ENCODE measurements around the gene PRKCI. TPM values are rescaled to one million over a fixed set of nuclear protein-coding genes. Genes with fewer than 3 reads are reported as not detected.

The PRKCI gene
- total RNA-seq, 4 donors from 2014 or later: 38.6 to 123 (median 50.2) TPM

GRCh38 chr3:170290194-170290593, 68.0 kb downstream of the PRKCI start:
- H3K4me3 ChIP-seq (ENCODE audit: low read depth, poor library complexity, severe bottlenecking): no peak overlapping the region
- intact Hi-C loops (cut with DNase I; ENCODE audit: low total_unique reads): no loop called here
- 92 to 93% methylated on average over 2 of the region's 2 CpGs for WGBS, 2 donors

GRCh38 chr3:170295586-170295985, 73.4 kb downstream of the PRKCI start:
- no peak for DNase-seq (ENCODE audit: low spot score in 2 of 2)
- 94 to 97% methylated on average over 8 of the region's 8 CpGs for WGBS, 2 donors
- no peak for TF ChIP-seq CTCF (IDR thresholded peaks at IDR 0.05)
- TF ChIP-seq POLR2A (IDR thresholded peaks at IDR 0.05): no peak
- intact Hi-C loops (cut with DNase I; ENCODE audit: low total_unique reads): no loop called here
- no peak overlapping the region for H3K4me3 ChIP-seq (ENCODE audit: low read depth, poor library complexity, severe bottlenecking)

More at GRCh38 chr3:170290194-170290593, 68.0 kb downstream of the PRKCI start:
- no peak for DNase-seq (ENCODE audit: low spot score in 2 of 2)
- TF ChIP-seq POLR2A (IDR thresholded peaks at IDR 0.05) (no peak), CTCF (IDR thresholded peaks at IDR 0.05) (no peak)

GRCh38 chr3:170296703-170297102, 74.5 kb downstream of the PRKCI start:
- intact Hi-C loops (cut with DNase I; ENCODE audit: low total_unique reads): no loop called here

GRCh38 chr3:170301405-170301804, 79.2 kb downstream of the PRKCI start:
- WGBS, 2 donors: 26% methylated on average over 3 of the region's 3 CpGs
- DNase-seq (ENCODE audit: low spot score in 2 of 2): no peak

More at GRCh38 chr3:170296703-170297102, 74.5 kb downstream of the PRKCI start:
- DNase-seq (ENCODE audit: low spot score in 2 of 2): no peak
- TF ChIP-seq POLR2A (IDR thresholded peaks at IDR 0.05) (no peak), CTCF (IDR thresholded peaks at IDR 0.05) (no peak)
- no peak overlapping the region for H3K4me3 ChIP-seq (ENCODE audit: low read depth, poor library complexity, severe bottlenecking)

GRCh38 chr3:170302008-170302407, 79.8 kb downstream of the PRKCI start:
- no peak for TF ChIP-seq POLR2A (IDR thresholded peaks at IDR 0.05)
- no peak for TF ChIP-seq CTCF (IDR thresholded peaks at IDR 0.05)
- no peak overlapping the region for H3K4me3 ChIP-seq (ENCODE audit: low read depth, poor library complexity, severe bottlenecking)
- no peak for DNase-seq (ENCODE audit: low spot score in 2 of 2)
- WGBS, 2 donors: 93 to 100% methylated on average over 1 of the region's 1 CpG
- intact Hi-C loops (cut with DNase I; ENCODE audit: low total_unique reads): no loop called here

More at GRCh38 chr3:170301405-170301804, 79.2 kb downstream of the PRKCI start:
- no peak for TF ChIP-seq CTCF (IDR thresholded peaks at IDR 0.05)
- TF ChIP-seq POLR2A (IDR thresholded peaks at IDR 0.05): no peak
- no peak overlapping the region for H3K4me3 ChIP-seq (ENCODE audit: low read depth, poor library complexity, severe bottlenecking)
- intact Hi-C loops (cut with DNase I; ENCODE audit: low total_unique reads): no loop called here

- TF ChIP-seq CTCF (IDR thresholded peaks at IDR 0.05): no peak
- no peak for TF ChIP-seq POLR2A (IDR thresholded peaks at IDR 0.05)
- intact Hi-C loops (cut with DNase I; ENCODE audit: low total_unique reads): no loop called here
- whole genome bisulfite sequencing, 2 donors: 98 to 100% methylated on average over 2 of the region's 2 CpGs
- H3K4me3 ChIP-seq (ENCODE audit: low read depth, poor library complexity, severe bottlenecking): no peak overlapping the region
- DNase-seq (ENCODE audit: low spot score in 2 of 2): no peak
Observed at GRCh38 chr3:170306015-170306414, 83.8 kb downstream of the PRKCI start.

Measured in lower leg skin (tissue), 4 donors.